NCI-H2107 treated with DMSO at 0.1 percent for 48 hours (cell line): ENCODE data around the gene PI16.

Experiments used
- DNase-seq: peaks from one replicate; lab custom pipeline; 2025; ENCODE audit not compliant: unreplicated experiment; lab: John Stamatoyannopoulos, UW

PI16 gene

DNA sequence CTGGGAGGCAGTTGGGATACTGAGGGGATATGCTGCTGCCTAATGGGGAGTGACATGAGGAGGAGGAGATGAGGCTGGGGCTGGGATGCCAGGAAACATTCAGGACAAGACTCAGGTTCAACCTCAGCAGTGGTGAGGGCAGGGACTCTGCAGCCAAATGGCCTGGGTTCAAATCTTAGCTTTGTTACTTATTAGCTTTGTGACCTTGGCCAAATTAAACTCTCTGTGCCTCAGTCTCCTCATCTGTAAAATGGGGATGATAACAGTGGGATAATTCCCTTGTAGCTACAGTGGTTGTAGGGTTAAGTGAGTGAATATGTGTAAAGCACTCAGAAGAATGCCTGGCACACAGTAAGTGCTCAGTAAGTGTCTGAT is 1.9 kb downstream of the PI16 start:
- DNase-seq, result no peak

DNA sequence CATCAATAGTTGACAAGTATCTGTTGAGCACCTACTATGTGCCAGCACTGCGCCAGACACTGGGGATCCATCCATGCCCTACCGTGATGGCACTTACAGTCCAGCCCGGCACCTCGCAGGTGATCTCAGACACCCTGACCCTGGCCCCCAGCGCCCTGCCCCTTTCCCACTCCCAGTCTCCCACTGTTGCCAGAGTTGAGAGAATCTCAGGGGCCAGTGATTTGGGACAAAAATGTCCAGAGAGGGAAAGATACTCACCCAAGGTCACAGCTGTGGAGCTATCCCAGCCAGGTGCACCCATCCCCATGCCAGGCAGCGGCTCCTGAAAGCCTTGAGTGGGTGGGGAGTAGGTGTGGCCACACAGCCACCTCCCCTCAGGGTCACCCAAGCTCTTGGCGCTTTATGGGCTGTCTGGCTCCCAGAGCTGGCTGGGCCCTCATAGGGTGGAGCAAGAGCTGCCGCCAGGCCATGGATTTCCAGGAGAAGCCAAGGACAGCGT is 3.3 kb downstream of the PI16 start:
- DNase-seq, result no peak

DNA sequence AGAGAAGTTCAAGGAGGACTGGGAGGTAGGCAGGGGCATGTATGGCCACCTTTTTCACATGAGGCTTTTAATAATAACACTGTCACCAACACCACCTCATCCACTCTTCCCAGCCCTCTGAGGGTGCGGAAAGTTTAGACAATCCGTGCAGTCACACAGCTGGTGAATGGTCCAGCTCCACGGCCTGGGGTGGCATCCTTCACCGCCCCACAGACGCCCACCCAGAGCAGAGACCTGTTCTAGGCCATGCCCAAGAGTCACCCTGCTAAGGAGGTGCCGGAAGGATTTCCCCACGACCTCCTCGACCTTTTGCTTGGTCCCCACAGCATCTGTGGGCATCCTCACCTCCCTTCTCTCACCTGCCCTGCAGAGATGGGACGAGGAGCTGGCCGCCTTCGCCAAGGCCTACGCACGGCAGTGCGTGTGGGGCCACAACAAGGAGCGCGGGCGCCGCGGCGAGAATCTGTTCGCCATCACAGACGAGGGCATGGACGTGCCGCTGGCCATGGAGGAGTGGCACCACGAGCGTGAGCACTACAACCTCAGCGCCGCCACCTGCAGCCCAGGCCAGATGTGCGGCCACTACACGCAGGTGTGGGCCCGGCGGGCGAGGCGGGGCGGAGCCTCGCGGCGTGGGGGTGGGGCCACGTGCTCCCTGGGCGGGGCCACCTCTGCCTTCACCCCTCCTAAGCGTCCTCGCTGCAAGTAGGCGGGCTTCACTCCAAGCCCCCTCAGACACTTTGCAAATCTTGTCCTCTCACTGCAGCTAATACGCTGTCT is 4.4 kb downstream of the PI16 start:
- no peak for DNase-seq

- no peak for DNase-seq
Observed at GRCh38 chr6:36959555-36960250, 5.2 kb downstream of the PI16 start.

DNA sequence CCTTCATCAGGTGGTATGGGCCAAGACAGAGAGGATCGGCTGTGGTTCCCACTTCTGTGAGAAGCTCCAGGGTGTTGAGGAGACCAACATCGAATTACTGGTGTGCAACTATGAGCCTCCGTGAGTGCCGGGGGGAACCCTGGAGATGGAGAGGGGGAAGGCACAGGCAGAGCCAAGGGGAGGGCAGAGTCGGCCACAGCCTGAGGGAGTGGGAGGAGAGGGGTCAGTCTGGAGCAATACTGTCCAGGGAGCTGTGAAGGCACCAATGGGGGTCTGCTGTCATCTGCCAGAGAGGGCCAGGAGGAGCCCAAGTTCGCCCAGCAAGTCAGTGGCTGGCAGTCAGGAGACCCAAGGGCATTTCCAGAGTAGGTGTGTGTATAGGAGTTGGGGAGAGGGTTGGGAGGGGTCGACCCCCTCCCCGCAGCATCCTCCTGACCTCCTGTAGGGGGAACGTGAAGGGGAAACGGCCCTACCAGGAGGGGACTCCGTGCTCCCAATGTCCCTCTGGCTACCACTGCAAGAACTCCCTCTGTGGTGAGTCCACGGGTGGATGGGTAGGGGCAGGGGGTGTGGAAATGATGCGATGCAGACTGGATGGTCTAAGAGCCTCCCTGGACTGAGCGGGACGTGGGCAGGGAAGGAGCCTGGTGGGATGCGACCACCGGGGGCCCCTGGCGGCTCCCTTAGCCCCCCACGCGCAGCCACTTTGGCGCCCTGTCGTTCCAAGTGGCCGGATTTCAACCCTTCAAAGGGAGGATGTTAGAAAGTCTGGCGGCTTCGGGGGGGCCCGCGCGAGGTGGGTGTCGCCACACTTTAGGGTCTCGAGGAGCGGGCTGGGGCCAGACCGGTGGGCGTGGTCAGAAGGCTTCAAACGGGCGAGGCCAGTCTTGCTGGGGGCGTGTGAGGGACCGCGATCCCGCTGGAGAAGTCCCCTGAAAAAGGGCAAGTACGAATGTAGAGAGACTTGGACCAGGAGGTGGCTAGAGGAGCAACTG is 7.2 kb downstream of the PI16 start:
- DNase-seq, result no peak

GRCh38 chr6:36962874-36963273 is 8.3 kb downstream of the PI16 start:
- DNase-seq, result no peak

DNA sequence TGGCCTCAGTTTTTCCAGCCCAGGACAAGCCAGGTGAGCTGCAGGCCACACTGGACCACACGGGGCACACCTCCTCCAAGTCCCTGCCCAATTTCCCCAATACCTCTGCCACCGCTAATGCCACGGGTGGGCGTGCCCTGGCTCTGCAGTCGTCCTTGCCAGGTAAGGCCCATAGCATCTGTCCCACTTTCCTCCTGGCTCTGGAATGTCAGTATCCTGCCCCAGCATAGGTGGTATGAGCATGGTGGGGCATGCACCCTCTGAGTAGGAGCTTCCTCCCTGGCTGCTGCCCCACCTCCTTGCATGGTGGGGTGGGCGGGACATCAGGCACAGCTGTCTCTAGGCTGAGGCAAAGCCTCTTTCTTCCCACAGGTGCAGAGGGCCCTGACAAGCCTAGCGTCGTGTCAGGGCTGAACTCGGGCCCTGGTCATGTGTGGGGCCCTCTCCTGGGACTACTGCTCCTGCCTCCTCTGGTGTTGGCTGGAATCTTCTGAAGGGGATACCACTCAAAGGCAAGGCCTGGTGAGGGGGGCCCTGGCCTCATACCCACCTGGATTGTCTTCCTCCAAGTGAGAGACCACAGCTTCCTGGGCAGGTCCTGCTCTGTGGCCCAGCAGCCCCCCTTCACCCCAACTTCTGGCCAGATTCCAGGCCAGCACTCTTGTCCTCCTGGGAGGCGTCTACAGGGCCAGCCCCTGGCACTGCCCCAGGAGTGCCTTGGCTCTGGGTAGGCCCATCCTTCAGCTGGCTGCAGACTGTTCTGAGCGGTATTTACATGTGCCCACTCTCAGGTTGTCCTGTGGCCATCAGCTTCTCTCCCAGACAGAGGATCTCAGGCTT is 9.1 kb downstream of the PI16 start:
- DNase-seq, result no peak

DNA sequence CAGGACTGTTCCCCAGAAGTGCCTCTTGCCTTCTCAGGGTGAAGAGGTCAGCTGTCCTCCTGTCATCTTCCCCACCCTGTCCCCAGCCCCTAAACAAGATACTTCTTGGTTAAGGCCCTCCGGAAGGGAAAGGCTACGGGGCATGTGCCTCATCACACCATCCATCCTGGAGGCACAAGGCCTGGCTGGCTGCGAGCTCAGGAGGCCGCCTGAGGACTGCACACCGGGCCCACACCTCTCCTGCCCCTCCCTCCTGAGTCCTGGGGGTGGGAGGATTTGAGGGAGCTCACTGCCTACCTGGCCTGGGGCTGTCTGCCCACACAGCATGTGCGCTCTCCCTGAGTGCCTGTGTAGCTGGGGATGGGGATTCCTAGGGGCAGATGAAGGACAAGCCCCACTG is 9.8 kb downstream of the PI16 start:
- no peak for DNase-seq

- no peak for DNase-seq
Observed at GRCh38 chr6:36964908-36965307, 10.4 kb downstream of the PI16 start.

GRCh38 chr6:36967301-36967700 is 12.8 kb downstream of the PI16 start:
- no peak for DNase-seq

- no peak for DNase-seq
Observed at GRCh38 chr6:36967757-36968156, 13.2 kb downstream of the PI16 start.

DNA sequence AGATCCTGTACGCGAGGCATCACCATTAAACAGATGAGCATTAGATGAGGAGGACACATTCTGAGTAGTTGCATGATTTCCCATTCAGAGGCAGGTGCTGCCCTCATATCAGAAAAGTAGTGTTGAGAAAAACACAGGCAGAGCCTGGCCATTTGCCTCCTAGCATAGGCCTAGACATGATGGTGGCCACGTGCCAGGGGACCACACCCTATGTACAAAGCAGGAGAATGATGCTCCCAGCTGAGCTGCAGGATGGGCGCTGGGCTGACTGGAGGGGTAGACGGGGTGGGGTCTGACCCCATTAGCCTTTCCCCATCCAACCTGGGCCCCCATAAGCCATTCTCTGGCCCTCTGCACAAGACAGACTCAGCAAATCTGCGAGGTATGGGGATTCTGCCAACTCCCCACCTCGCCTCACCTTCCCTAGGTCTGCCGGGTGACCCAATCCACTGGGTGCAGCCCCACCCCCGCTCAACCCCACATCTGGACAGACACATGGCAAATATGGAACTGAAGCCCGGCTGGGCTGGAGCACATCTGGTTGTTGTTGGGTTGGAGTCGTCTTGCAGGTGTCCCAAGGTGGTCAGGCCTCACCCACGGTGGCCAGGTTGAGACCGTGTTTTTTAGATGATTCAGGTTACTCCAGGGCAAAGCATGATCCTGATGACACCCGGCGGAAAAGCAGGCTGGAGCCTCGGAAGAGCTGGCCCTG is 13.9 kb downstream of the PI16 start:
- DNase-seq, result no peak

DNA sequence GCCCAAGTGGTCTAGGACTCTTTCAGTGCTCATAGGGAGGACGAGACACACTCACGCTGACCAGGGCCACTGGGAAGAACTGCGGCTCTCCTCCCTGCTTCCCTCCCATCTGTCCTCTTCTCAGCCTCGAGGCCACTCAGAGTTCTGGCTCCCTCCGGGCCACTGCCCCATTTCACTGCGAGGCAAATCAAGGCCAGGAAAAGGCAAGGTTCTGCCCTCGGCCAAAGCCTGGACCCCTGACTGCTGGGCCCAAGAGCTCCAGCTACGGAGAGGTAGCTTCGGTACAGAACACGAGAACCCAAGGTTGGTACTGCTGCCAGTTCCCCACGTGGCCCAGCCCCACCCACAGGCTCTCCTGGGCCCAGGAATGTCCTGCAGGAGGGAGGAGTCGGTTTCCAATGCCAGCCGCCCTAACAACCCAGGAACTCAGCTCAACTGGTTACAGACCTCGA is 14.7 kb downstream of the PI16 start:
- no peak for DNase-seq

- no peak for DNase-seq
Observed at GRCh38 chr6:36969988-36970891, 15.7 kb downstream of the PI16 start.

- DNase-seq, result no peak
Observed at GRCh38 chr6:36970892-36971842, 16.6 kb downstream of the PI16 start.

DNA sequence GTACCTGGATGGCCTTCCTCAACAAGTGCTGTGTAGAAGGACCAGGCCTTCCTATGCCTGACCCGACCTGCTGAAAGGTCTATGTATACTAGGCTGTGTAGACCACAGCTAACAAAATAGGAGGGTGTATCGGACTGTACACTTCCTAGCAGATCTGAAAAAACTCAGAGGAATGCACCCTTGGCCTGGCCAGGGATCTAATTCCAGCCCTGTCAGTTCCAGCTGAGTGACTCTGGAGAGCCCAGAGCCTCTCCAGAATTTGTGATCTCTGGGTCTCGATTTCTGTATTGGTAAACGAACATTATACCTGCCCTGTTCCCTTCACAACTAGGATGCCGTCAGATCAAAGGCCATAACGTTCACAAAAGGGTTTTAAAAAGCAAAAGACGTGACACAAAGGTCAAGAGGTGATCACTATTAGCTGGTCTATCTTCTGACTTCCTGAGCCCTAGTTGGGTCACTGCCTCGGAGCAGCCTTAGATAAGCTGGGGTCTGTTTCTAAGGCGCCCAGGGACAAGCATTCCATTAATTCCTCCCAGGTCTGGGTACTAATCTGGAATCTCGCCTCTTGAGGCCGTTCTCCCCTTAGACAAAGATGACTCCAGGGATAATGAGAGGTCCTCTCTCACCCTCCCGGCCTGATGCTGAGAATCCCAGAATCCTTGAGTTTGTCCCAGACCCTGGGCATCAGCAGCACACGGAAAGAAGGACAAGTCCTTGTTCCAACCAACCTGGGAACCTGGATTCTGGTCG is 17.6 kb downstream of the PI16 start:
- no peak for DNase-seq

DNA sequence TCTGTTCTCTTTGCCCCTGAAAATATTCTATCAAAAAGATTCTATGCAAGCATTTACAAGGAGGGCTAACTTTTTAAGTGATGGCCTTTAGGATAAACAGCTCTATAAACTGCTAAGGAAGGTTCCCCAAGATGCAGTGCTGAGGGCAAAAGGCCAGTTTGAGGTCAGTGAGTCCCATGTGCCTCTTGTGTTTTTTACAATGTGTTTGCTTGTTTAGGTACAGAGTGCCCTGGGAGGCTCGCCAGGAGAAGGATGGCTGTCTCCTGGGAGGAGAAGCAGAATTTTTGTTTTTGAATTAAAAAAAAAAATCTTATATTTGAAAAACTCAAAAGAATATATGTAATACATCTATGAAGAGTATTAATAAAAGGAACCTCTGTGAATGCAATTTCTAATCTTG is 18.7 kb downstream of the PI16 start:
- DNase-seq, result no peak
